HG03354 (cell line): ENCODE measurements around the gene TLR5.
A peak's percentile ranks its signal among the peaks of the same experiment; 100 is the strongest.

Experiments
- ATAC-seq: cut with Tn5 transposase; IDR thresholded peaks from one replicate; pipeline ENCODE4 v1.9.1; 2021; ENCODE audit warnings: mild to moderate bottlenecking; ENCODE audit not compliant: unreplicated experiment, poor library complexity, severe bottlenecking

The TLR5 gene

DNA sequence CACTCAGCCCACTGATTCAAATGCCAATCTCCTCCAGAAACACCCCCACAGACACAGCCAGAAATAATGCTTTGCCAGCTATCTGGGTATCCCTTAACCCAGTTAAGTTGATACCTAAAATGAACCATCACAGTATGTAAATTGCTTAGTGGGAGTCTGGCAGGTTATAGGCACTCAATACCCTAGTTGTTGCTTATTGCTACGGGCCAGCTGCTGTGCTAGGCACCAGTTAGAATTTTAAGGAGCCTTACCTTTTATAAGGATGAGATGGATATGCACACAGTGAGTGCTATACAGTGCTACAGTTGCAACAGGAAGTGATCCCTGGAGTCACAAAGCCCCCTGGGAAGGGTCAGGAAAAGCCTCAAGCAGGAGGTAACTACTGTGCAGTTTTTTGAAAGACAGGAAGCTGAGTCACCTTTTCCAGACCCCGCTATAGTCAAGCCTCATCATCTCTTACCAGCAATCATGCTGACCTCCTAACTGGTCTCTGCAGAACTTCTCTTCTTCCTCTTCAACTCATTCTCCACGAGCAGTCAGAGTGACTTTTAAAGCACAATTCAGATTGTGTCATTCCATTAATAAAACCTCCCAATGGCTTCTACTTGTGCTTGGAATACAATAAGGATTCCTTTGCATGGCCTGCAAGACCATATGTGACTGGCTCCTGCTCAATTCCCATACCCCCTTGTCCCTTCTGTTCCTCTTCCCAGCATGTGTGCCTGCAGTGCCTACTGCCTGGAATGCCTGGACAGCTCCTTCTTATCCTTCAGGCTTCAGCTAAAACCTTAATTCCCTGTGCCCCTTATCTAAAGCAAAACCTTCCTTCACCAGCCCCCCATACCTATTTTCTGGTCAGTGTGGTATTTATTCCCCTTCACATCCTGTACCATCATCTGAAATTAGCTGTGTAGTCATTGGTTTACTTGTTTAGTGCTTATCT lies 10.4 kb upstream of the TLR5 start:
- ATAC-seq: no peak

DNA sequence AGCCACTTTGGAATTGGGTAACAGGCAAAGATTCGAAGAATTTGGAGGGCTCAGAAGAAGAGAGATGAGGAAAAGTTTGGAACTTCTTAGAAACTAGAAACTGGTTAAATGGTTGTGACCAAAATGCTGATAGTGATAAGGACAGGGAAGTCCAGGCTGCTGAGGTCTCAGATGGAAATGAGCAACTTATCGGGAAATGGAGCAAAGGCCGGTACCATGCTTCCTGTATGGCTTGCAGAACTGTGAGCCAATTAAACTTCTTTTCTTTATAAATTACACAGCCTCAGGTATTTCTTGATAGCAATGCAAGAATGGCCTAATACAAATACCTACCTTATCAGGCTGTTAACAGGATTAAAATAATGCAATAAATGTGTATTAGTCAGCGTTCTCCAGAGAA lies 9.4 kb upstream of the TLR5 start:
- no peak for ATAC-seq

- ATAC-seq: no peak
Measured at GRCh38 chr1:223150443-223150842, 7.4 kb upstream of the TLR5 start.

DNA sequence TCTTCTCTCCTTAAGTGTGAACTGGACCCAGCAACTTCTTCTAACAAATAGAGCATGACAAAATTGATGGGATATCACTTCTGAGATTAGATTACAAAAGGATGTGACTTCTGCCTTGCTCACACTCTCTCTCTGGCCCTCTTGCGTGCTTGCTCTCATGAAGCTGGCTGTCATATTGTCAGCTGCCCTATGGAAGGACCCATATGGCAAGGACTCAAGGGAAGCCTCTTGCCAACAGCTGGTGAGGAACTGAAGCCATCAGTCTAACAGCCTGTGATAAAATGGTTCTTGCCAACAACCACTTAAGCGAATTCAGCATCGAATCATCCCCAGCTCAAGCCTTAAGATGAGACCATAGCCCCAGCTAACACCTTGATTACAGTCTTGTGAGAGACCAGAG lies 4.8 kb upstream of the TLR5 start:
- ATAC-seq: no peak

- no peak for ATAC-seq
Measured at GRCh38 chr1:223147409-223147808, 4.4 kb upstream of the TLR5 start.

DNA sequence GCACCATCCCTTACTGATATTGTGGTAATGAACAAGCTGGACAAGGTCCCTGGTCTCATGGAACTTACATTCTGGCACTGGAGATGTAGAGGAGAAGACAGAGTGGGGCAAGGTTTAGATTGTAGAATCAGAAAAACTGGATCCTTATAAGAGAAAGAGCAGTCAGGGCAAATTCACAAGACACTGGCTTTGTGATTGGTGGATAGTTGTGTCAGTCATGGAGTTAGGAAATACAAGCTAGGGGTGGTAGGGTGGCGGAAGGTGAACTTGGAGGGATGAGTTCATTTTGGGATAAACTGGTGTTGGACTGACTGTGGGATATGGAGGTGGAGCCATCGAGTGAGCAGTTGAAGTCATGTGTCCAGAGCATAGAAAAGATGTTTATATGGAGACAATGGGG lies 3.7 kb upstream of the TLR5 start:
- ATAC-seq: no peak

DNA sequence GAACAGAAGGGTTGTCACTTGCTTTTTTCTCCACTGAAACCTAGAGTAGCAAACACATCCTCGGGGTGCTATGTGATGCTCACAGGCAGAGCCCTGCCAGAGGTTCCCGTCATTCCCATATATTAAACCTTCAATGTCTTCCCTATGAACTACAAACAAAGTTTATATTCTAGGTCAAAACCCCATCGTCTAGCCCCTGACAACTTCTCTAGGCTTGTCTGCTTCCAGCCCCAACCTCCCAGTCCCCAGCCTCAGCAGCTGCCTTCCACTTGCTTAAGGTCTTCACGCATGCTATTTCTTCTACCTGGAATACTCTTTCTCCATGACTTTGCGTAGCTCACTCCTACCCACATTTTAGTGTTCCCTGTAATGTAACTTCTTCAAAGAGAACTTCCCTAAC lies 1.9 kb upstream of the TLR5 start:
- ATAC-seq: no peak

DNA sequence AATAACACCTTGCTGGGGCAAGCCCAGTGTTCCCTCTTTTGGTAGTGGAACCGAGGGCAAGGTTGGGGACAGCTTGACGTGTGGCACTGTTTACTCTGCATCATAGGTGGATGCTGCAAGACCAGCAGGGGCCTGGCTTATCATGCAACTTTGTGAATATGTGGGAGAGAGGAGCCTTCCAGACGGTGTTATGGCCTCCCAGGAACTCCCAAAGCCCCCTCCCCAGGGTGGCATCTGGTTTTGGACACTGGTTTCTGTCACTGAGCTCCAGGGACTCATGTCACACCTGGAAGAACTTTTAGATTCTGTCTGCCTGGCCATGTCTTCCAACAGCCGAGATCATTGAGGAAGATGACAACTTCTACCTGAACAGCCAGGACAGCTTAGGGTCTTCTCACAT lies 1.4 kb upstream of the TLR5 start:
- no peak for ATAC-seq

- peak; percentile 29 for ATAC-seq
Measured at GRCh38 chr1:223143537-223144248, 645 bp upstream of the TLR5 start.

- ATAC-seq: no peak
Measured at GRCh38 chr1:223142269-223142668, 779 bp downstream of the TLR5 start.

- no peak for ATAC-seq
Measured at GRCh38 chr1:223140611-223141405, 2.2 kb downstream of the TLR5 start.

DNA sequence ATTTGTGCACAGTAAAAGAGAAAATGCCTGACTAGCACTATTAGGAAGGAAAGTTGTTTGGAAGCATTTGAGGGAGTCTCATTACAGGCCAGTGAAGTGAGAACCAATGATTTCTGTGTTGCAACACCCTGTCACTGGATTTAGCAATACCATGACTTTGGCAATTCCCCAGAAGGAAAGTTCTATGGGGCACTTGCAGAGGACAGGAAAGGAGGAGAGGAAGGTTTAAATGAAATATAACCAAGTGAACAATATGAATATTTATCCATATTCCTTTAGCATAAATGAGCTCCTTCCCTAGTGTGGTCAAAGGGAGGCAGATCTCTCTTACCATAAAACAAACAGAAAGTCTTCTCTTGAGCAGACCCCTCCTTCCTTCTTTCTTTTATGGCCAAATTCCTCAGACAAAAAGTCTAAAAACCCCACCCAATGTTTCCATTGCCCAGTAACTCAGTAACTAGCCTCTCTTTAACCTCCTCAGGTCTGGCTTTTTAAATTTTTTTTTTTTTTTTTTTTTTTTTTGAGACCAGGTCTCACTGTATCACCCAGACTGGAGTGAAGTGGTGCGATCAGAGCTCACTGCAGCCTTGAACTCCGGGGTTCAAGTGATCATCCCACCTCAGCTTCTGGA lies 5.5 kb downstream of the TLR5 start:
- no peak for ATAC-seq

- ATAC-seq: no peak
Measured at GRCh38 chr1:223136086-223136485, 7.0 kb downstream of the TLR5 start.

DNA sequence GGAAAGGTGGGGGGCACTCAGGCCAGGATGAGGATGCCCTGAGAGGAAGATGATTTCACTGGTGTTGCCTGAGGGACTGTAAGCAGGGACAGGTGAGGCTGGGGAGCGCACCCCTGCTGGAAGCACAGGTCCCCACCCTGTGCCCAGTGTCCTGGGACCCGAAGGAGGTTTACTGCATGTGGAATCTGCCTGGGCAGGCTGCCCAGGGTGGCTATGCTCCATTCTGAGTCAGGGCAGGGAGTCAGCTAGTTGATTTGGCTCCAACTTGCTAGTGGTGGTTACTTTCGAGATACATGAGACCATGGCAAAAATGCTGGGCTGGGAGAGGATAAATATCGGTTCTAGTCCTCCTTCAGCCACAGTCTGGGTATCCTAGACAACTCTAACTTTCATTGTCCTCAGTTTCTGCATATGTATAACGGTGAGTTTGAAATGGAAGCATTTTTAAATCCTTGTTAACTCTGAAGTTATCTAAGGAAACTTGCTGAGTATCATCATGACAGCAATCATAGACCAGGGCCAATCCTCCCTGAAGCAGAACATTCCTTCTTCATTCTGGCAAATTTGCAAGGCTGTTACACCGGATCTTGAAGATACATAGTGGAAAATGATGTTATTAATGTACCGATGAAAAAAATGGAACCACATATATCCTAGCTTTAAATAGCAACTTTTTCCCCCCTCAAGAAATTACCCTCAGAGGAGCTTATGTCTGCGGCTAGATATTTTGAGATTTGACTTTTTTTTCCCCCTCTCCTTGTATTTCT lies 7.7 kb downstream of the TLR5 start:
- ATAC-seq: no peak

- ATAC-seq: peak; percentile 87
Measured at GRCh38 chr1:223133824-223134435, 9.1 kb downstream of the TLR5 start.

DNA sequence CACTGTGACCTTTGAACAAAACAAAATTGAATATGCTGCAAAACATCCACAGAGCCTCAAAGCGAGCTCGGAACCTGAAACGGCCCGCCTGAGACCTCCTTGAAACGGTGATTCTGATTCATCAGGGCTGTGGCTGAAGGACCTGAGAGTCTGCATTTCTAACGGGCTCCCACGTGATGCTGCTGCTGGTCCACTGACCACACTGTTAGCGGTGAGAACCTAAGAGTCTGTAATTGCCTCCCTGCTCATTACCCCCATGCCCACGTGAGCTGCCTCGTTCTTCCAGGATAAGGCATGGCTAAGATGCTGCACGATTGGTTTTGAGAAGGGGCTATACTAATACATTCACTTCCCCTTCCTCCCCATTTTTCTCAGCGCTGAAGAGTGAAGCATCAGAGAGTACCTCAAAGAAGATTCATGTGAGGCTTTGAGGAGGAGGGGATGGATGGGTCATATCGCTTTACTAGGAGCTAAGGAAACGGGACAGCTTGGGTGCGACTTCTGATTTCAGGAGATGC lies 9.7 kb downstream of the TLR5 start:
- peak; percentile 11 for ATAC-seq

DNA sequence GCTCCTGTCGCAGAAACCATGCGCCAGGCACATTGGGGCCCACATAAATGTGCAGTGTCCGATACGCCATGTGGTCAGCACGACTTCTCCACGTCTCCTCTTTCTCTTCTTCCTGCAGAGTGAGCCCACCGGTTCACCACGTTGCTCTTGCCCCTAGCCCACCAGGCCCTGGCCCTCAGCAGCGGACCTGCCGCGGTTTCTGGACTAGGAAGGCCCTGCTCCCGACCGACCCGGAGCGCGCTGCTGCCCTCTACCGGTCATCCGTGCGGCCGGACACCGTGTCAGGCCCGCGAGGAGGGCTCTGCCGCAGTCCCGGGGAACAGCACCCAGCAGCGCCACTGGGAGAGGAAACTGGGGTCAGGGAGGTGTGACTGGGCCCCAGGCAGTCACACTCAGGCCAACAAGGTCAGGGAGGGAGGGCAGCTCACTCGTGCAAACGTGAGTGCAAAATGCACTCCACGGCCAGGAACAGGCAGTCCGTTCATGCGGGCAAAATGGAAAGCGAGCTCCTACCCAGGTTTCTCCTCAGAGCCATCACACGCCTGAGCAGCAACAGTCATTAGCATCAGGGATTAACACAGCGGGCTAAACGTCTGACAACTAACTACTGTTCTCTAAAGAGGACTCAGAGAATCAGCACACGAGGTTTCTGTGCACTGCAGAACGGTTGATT lies 13.7 kb downstream of the TLR5 start:
- ATAC-seq: peak; percentile 66

DNA sequence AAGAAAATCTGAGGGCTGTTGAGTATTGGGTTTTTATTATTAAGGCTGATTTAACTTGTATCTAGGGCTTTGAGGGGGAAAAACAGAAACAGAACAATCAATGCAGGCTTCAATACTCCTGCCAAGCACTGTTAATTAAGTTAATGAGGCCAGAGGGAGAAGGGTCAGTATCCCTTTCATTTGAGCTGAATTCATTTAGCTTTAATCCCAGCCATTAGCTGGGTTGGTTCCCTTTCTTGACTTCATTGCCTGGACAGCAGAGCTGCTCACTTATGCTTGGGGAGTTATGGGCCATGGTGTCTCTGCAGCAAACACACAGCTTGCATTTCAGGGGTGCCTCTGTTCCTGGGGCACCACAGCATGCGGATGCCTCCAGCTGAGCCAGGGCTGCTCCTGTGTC lies 16.3 kb downstream of the TLR5 start:
- ATAC-seq: no peak
